ENCODE data around the gene PGGHG. TPM values are rescaled to one million over a fixed set of nuclear protein-coding genes. Genes with fewer than 3 reads are reported as not detected.
"Not testable (repeated sequence)": the region's sequence is repeated elsewhere in the genome, so short reads cannot be mapped to it uniquely, and the experiment has no call there.

Gene PGGHG
- total RNA-seq, 1 experiment from 2014 or later = 194 TPM

DNA sequence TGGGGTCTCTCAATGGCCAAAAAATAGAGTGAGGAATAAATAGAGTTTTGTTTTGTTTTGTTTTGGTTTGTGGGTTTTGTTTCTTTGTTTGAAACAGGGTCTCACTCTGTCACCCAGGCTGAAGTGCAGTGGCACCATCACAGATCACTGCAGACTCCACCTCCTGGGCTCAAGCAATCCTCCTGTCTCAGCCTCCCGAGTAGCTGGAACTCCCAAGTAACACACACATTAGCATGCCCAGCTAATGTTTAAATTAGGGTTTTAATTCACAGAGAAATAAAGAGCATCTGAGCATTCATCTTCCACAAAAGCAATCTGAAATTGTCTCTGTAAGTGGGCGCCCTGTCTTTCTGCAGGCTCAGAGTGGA is 40.9 kb downstream of the PGGHG start:
- no peak for DNase-seq (ENCODE audit: low spot score)

GRCh38 chr11:330307-330693 is 41.4 kb downstream of the PGGHG start:
- DNase-seq (ENCODE audit: low spot score) = no peak

- no peak for DNase-seq (ENCODE audit: low spot score)
These were observed 41.9 kb downstream of the PGGHG start for GRCh38 chr11:330694-331357.

DNA sequence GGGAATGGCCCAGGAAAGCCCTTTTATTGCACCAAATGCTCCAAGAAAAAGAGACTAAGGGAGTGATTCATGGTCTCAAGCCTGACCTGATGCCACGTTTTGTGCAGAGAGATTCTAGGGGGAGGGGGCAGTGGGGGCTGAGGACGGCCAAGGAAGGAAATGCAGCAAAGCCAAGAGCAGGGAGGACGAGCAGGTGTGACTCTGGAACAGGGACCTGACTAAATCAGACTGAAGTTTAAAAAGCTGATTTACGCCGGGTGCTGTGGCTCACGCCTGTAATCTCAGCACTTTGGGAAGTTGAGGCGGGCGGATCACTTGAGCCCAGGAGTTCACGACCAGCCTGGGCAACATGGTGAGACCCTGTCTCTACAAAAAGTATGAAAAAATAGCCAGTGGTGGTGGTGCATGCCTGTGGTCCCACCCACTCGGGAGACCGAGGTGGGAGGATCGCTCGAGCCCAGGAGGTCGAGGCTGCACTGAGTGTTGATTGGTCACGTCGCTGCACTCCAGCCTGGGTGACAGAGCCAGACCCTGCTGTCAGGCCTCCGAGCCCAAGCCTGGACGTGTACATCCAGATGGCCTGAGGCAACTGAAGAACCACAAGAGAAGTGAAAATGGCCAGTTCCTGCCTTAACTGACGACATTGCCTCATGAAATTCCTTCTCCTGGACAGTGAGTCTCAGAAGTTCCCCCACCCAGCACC is 42.6 kb downstream of the PGGHG start:
- DNase-seq (ENCODE audit: low spot score) = no peak

DNA sequence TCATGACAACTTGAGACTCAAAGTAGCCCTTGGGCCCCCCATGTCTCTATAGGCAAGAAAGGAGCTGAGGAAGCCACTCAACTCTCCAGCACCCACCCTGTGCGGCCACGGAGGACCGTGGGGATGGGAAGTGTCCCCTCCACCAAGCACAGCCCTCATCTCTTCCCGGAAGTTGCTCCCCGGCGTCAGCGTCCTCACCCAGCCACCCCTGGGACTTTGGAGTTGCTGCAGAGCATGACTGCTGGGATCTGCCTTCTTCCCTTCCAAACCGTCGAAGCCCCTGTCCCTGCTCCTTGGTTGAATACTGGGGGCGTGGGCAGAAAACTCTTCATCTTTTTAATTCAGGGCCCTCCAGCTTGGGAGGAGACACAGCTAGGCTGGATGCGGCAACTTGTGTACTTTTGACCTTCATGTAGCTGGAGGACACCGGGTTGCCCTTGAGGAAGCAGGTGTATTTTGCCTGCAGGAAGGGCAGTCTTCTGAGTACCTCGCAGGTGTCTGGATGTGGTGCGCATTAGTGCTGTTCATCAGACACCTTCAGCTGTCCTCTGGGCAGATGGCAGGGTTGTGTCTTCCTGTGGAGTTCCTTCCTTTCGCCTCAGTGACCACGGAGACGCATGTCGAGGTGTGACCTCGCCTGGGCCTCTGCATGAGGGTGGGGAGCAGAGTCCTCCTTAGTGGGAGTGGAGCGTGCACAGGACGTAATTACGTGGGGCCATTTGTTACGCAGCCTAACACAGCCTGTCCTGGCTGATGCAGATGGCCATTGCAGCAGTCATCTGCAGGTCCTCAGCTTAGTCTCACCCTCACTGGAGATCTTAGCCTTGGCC is 43.9 kb downstream of the PGGHG start:
- no peak for DNase-seq (ENCODE audit: low spot score)

DNA sequence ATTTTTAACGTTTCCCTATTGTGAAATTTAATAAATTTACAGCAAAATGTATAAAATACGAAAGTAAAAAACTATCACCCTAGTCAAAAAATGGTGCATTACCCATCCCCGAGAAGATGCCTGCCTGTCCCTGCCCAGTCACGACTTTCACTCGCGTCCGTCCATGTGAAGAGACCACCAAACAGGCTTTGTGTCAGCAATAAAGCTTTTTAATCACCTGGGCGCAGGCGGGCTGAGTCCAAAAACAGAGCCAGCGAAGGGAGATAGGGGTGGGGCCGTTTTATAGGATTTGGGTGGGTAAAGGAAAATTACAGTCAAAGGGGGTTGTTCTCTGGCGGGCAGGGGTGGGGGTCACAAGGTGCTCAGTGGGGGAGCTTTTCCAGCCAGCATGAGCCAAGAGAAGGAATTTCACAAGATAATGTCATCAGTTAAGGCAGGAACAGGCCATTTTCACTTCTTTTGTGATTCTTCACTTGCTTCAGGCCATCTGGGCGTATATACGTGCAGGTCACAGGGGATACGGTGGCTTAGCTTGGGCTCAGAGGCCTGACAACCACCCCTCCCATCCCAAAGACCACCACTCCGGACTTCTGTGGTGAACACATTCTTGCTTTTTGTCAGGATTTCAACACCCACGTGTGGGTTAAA is 44.8 kb downstream of the PGGHG start:
- not testable (repeated sequence) for DNase-seq (ENCODE audit: low spot score)

- DNase-seq (ENCODE audit: low spot score) = no peak
These were observed 45.5 kb downstream of the PGGHG start for GRCh38 chr11:334264-334994.

DNA sequence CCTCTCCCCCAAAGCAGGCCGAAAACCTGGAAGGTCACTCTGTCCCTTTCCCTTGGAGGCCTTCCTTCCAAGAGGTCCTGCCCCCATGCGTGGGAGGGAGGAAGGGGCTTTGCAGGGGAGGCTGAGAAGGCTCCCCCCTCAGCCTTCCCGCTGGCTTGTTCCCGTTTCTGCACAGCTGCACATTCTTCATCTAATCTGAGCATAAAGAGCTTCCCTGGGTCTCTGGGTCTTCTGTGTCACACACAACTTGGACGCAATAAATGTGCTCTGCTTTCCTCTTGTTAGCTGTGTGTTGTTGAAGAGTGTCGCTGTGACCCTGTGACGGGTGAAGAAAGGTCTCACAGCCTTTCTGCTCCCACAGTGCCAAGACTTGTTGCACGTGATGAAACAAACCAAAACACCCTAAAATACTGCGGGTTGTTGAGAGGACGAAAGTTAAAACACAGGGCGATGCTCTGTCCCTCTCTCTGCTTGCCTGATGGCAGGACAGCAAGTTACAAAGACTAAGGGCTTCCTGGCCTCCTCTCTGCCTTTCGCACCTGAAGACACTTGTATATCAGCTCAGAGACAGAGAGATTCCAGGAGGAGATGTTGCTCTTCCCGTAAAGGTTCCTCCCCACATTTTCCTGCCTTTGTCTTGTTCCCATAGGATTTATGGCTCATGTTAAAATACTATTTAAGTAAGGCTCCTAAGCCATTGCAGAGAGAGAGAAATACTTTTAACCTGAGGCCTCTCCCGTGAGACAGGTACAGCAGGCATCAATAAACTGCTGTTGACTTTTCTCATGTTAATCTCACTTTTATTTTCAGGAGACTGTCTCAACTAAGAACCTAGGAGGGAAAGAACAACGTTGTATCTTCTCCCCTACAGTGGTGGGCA is 47.1 kb downstream of the PGGHG start:
- no peak for DNase-seq (ENCODE audit: low spot score)

GRCh38 chr11:336659-337198 is 47.8 kb downstream of the PGGHG start:
- no peak for DNase-seq (ENCODE audit: low spot score)

GRCh38 chr11:337711-338110 is 48.8 kb downstream of the PGGHG start:
- no peak for DNase-seq (ENCODE audit: low spot score)

DNA sequence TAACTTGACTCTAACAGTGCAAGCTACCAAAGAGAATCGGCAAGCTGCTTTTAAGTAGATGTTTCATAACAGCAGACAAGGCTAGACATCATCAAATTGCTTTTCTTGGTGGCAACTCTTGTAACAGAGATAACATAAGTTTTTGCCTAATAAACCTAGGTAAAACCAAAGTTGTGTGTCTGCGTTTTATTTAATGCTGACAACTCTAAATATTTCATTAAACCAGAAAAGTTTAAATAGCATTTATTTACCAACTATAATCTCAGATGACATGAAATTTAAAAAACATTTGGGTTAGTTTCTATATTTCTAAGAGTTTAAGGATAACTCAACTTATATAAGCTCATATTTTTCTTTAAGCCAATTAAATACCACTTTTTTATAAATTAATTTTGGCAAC is 51.0 kb downstream of the PGGHG start:
- no peak for DNase-seq (ENCODE audit: low spot score)

DNA sequence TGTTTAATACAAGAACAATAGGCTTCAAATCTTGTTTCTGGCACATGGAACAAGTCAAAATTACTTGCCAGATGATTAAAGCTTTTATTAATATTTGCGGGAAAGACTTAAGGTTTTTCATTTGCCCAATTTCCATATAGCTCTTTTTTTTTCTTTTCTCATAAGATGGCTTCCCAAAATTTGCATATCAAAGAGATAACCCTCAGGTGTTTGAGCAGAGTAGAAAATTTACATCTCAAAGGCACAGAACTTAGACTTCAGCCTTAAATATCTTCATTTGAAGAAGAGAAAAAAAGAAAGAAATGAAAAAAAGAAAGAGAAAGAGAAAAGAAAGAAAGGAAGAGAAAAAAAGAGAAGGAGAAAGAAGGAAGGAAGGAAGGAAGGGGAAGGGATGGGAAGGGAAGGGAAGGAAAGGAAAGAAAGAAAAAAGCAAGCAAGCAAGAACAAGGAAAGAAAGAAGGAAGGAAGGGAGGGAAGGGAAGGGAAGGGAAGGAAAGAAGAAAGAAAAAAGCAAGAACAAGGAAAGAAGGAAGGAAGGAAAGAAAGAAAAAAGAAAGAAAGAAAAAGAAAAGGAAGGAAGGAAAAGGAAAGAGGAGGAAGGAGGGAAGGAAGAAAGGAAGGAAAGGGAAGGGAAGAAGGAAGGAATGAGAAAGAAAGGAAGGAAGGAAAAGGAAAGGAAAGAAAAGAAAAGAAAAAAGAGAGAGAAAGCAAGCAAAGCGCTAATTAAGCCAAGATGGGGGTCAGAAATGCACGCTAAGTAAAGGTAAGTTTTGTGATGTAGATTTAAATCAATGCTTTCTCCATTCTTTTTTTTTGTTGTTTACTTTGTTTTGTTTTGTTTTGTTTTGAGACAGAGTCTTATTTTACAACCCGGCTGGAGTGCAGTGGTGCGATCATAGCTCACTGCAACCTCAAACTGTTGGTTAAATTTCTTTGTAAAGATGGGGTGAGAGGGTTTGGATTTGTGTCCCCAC is 51.9 kb downstream of the PGGHG start:
- no peak for DNase-seq (ENCODE audit: low spot score)

GRCh38 chr11:342328-342727 is 53.4 kb downstream of the PGGHG start:
- DNase-seq (ENCODE audit: low spot score) = no peak

DNA sequence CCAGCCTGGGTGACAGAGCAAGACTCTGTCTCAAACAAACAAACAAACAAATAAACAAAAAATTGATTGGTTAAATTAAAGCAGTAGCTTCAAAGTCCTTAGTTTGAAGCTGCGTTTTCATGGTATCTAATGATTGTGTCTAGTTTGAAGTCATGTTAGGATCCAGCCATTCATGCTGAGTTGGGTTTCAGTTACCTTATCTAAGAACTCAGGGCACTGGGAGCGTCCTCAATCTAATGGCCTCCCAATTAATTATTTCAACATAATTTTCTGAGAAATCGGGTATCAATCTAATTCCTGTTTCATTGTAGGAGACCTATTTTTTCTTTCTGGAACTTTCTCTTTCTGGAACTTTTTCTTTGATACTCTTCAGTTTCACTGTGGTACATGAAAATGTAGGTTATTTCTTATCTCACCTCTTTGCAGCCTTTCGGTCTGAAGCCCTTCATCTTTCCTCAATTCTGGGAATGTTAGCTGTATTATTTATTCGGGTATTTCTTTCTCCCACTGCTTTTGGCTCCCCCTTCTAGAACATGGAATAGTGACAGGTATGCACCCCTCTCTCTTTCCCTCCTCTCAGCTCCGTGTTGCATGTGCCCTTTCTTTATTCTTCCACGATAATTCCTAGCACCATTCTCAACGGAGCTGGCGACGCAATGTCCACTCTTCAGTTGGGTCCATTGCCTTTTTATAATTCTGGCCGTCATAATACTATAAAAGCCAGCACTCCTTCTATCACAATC is 56.1 kb downstream of the PGGHG start:
- no peak for DNase-seq (ENCODE audit: low spot score)

Data from HT-29 (cell line).